Lower leg skin (tissue), 3 donors: ENCODE data around the gene DAD1.
"Not testable (repeated sequence)": the region's sequence is repeated elsewhere in the genome, so short reads cannot be mapped to it uniquely, and the experiment has no call there.

Source experiments
- POLR2A ChIP-seq, 2 donors: fragments of 450-650 bp; IDR thresholded peaks; one replicate each; pipeline ENCODE4 v1.6.1; 2016 to 2017; ENCODE audit warnings: antibody characterized with exemption in 2 of 2, mild to moderate bottlenecking in 1 of 2, moderate library complexity in 1 of 2
- TF ChIP-seq, protein P1 (sequence below), 3 donors: fragments of 450-650 bp; IDR thresholded peaks; one replicate each; pipeline ENCODE4 v1.5.1; 2016; ENCODE audit warnings: antibody characterized with exemption in 3 of 3, mild to moderate bottlenecking in 3 of 3, moderate library complexity in 2 of 3

- TF ChIP-seq, protein P1, sequence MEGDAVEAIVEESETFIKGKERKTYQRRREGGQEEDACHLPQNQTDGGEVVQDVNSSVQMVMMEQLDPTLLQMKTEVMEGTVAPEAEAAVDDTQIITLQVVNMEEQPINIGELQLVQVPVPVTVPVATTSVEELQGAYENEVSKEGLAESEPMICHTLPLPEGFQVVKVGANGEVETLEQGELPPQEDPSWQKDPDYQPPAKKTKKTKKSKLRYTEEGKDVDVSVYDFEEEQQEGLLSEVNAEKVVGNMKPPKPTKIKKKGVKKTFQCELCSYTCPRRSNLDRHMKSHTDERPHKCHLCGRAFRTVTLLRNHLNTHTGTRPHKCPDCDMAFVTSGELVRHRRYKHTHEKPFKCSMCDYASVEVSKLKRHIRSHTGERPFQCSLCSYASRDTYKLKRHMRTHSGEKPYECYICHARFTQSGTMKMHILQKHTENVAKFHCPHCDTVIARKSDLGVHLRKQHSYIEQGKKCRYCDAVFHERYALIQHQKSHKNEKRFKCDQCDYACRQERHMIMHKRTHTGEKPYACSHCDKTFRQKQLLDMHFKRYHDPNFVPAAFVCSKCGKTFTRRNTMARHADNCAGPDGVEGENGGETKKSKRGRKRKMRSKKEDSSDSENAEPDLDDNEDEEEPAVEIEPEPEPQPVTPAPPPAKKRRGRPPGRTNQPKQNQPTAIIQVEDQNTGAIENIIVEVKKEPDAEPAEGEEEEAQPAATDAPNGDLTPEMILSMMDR (IDR thresholded peaks at IDR 0.05) = not testable (repeated sequence)
- not testable (repeated sequence) for TF ChIP-seq POLR2A (IDR thresholded peaks at IDR 0.05)
Measured at GRCh38 chr14:22543570-22544357, 45.3 kb downstream of the DAD1 start.
